Panc1 (cell line): Measurements from ENCODE around the gene PCSK1N. TPM values are rescaled to one million over a fixed set of nuclear protein-coding genes. Genes with fewer than 3 reads are reported as not detected.
"Not testable (repeated sequence)": the region's sequence is repeated elsewhere in the genome, so short reads cannot be mapped to it uniquely, and the experiment has no call there.

Source experiments
- ATAC-seq: fragments of 200-7000 bp; cut with Tn5 transposase; 2 replicates; pipeline ENCODE4 v1.9.1; 2020; ENCODE audit warnings: mild to moderate bottlenecking, moderate library complexity
- Bru-seq: library from RNA; stranded (reverse); fragments of 400-500 nt; gene quantifications from one replicate; lab custom pipeline; 2021; lab: Mats Ljungman, UMichigan
- BruChase-seq, 2 experiments: library from RNA; stranded (reverse); fragments of 400-500 nt; gene quantifications; one replicate each; lab custom pipeline; 2021; lab: Mats Ljungman, UMichigan
- BruUV-seq: library from RNA; stranded (reverse); fragments of 400-500 nt; replicated peaks from 2 replicates; lab custom pipeline; 2021; lab: Mats Ljungman, UMichigan
- CTCF ChIA-PET: fragments of 300-600 bp; sonication (Branson Sonifier 250); formaldehyde crosslinking; loops from one replicate; lab custom pipeline; 2022; ENCODE audit warnings: antibody characterized with exemption; lab: Charles Lee
- POLR2A ChIA-PET: fragments of 300-600 bp; sonication (Branson Sonifier 250); formaldehyde crosslinking; loops from one replicate; lab custom pipeline; 2022; ENCODE audit warnings: antibody characterized with exemption; lab: Charles Lee
- DNase-seq: peaks from one replicate; pipeline ENCODE4 v3.0.0-alpha.2; 2010; ENCODE audit warnings: low read depth, low spot score
- H3K27ac ChIP-seq: 2 replicates; pipeline ENCODE4 v1.5.1; 2011; ENCODE audit warnings: mild to moderate bottlenecking, low read length, inconsistent platforms
- H3K27me3 ChIP-seq: fragments of 200-500 bp; sonication (Bioruptor generic); 2 replicates; pipeline ENCODE4 v1.6.0; 2014; ENCODE audit warnings: low read length, inconsistent platforms; ENCODE audit not compliant: control insufficient read depth, insufficient read depth
- H3K36me3 ChIP-seq: fragments of 200-500 bp; sonication (Bioruptor generic); 2 replicates; pipeline ENCODE4 v1.5.1; 2014; ENCODE audit warnings: inconsistent platforms, mild to moderate bottlenecking, low read length, moderate library complexity; ENCODE audit not compliant: control insufficient read depth, insufficient read depth
- H3K4me1 ChIP-seq: 2 replicates; pipeline ENCODE4 v1.5.1; 2011; ENCODE audit warnings: inconsistent platforms, mild to moderate bottlenecking, low read length, moderate library complexity; ENCODE audit not compliant: control insufficient read depth, insufficient read depth
- H3K4me3 ChIP-seq, 2 experiments: 2 replicates each; pipeline ENCODE4 v1.5.1; 2011 to 2012; ENCODE audit warnings: low read depth in 2 of 2, low read length in 2 of 2, mild to moderate bottlenecking in 2 of 2, inconsistent platforms in 1 of 2, moderate library complexity in 1 of 2
- H3K9me3 ChIP-seq: fragments of 200-500 bp; sonication (Bioruptor generic); 2 replicates; pipeline ENCODE4 v1.5.1; 2014; ENCODE audit warnings: low read depth, mild to moderate bottlenecking, inconsistent platforms, low read length, moderate library complexity; ENCODE audit not compliant: control insufficient read depth, insufficient read depth
- POLR2AphosphoS5 ChIP-seq: IDR thresholded peaks from 2 replicates; pipeline ENCODE4 v1.6.1; 2012; ENCODE audit warnings: mild to moderate bottlenecking, low read depth, low read length, moderate library complexity
- SIN3A ChIP-seq: IDR thresholded peaks from 2 replicates; pipeline ENCODE4 v1.6.1; 2012; ENCODE audit warnings: low read depth, mild to moderate bottlenecking, low read length, moderate library complexity, borderline replicate concordance; ENCODE audit not compliant: insufficient read depth
- TCF7L2 ChIP-seq: IDR thresholded peaks from 2 replicates; pipeline ENCODE4 v1.6.1; 2011; ENCODE audit warnings: mild to moderate bottlenecking, low read depth, low read length, inconsistent platforms
- in situ Hi-C: cut with HindIII; loops from 2 replicates; pipeline ENCODE4 v1.10.0; 2016; ENCODE audit warnings: low sequenced_read_pairs, low pct_unique_long_range_greater_than_20kb
- intact Hi-C: fragments of 100-400 bp; cut with micrococcal nuclease; formaldehyde crosslinking; loops from one replicate; pipeline ENCODE4 v1.10.0; 2022; ENCODE audit not compliant: unreplicated experiment
- long read RNA-seq: library from polyadenylated mRNA; unstranded; transcript quantifications from one replicate; pipeline ENCODE4 v2.0.0, GENCODE V29; 2021; ENCODE audit not compliant: unreplicated experiment
- polyA plus RNA-seq: library from polyadenylated mRNA; unstranded; fragments of >200 nt; gene quantifications from one replicate; pipeline ENCODE4 v1.2.1, GENCODE V29; 2012; ENCODE audit warnings: missing spikeins; ENCODE audit not compliant: insufficient read length
- total RNA-seq: library from RNA; stranded (reverse); gene quantifications from one replicate; pipeline ENCODE4 v1.2.1, GENCODE V29; 2021; ENCODE audit not compliant: unreplicated experiment
- TF ChIP-seq, protein P1 (sequence below), 2 experiments: IDR thresholded peaks; 2 replicates each; pipeline ENCODE4 v1.6.1; 2011 to 2012; ENCODE audit warnings: low read depth in 2 of 2, control low read depth in 1 of 2, low read length in 1 of 2, mild to moderate bottlenecking in 1 of 2, moderate library complexity in 1 of 2; ENCODE audit not compliant: insufficient read depth in 1 of 2
- TF ChIP-seq, protein P2 (sequence below): fragments of 450-650 bp; IDR thresholded peaks from 2 replicates; pipeline ENCODE4 v1.5.1; 2017; ENCODE audit warnings: mild to moderate bottlenecking

The PCSK1N gene, protein sequence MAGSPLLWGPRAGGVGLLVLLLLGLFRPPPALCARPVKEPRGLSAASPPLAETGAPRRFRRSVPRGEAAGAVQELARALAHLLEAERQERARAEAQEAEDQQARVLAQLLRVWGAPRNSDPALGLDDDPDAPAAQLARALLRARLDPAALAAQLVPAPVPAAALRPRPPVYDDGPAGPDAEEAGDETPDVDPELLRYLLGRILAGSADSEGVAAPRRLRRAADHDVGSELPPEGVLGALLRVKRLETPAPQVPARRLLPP
- 17.8 TPM for total RNA-seq
- polyA plus RNA-seq = 24.7 TPM
- percentile 31 among the genes with signal in this experiment for Bru-seq, nascent RNA
- percentile 35 among the genes with signal in this experiment for BruChase-seq, experiment 1, labeled RNA remaining after a 2-hour chase
- percentile 36 among the genes with signal in this experiment for BruChase-seq, experiment 2, labeled RNA remaining after a 6-hour chase
- long read RNA-seq, transcript PCSK1N-201 (3 exons, 1,050 nt) = major isoform, 22 of 34 reads
- long read RNA-seq, partial matches to known transcripts = 12 of 34 reads
- long read RNA-seq, other reads (novel, unspliced or antisense) = 0 of 34 reads

DNA sequence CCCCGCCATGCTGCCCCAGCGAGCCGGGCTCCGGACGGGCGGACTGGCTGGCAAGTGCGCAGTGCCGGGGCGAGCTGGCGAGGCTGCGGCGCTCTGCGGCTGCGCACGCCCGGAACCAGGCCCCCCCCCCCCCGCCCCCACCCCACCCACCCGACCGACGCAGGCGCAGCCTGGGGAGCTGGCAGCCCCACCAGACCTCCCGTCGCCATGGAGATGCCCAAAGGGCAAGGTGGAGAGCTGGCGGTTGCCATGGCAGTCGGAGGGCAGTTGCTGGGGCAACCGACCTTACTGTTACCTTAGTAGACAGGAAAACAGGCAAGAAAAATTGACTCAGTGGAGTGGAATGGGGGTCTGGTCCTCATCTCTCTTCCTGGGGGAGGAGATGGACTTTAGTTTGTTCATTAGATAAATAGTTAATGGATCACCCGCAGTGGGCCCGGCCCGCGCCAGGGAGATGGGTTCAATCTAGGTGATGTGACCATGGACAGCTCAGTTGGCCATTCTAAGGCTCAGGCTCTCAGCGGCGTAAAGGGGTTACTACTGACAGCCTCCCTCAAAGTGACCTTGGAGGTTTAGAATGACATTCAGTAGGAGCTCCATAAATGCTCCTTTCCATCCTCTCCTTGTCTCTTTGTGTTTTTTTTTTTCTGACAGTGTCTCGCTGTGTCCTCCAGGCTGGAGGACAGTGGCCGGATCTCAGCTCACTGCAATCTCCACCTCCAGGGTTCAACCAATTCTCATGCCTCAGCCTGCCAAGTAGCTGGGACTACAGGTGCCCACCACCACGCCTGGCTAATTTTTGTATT lies at the start of gene PCSK1N:
Gene PCSK1N, minus strand, starts transcription at position 87 of the 806 bp plus-strand sequence. Its CDS starts 78 bp downstream, at position 9.
- no peak for DNase-seq
- BruUV-seq = no TSS peak

DNA sequence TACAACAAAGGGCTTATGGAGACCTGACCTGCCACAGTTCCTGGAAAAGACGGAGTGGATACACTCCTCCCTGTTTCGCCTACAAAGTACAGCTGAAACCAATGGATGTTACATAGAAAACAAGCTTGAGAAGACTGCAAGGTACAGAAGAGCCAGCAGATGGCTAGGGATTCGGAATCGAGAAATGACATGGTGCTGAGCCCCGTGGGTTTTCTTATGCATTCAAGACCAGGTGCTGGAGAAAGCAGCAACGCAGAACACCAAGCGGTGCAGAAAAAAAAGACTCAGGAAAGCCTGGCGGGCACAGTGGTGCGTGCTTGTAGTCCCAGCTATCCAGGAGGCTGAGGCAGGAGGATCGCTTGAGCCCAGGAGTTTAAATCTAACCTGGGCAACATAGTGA lies 48.3 kb upstream of the PCSK1N start:
- intact Hi-C loops = no loop called here
- H3K9me3 ChIP-seq = no peaks in the 10 kb centered on the region
- H3K36me3 ChIP-seq = no peaks in the 10 kb centered on the region
- DNase-seq (no peak), ATAC-seq (peak; percentile 66)
- no peaks in the 10 kb centered on the region for H3K4me1 ChIP-seq
- POLR2A ChIA-PET = no interaction called here
- in situ Hi-C loops = no loop called here
- H3K4me3 ChIP-seq = no peak overlapping the region
- BruUV-seq = no TSS peak
- no peak for TF ChIP-seq SIN3A
- TF ChIP-seq, protein P1, sequence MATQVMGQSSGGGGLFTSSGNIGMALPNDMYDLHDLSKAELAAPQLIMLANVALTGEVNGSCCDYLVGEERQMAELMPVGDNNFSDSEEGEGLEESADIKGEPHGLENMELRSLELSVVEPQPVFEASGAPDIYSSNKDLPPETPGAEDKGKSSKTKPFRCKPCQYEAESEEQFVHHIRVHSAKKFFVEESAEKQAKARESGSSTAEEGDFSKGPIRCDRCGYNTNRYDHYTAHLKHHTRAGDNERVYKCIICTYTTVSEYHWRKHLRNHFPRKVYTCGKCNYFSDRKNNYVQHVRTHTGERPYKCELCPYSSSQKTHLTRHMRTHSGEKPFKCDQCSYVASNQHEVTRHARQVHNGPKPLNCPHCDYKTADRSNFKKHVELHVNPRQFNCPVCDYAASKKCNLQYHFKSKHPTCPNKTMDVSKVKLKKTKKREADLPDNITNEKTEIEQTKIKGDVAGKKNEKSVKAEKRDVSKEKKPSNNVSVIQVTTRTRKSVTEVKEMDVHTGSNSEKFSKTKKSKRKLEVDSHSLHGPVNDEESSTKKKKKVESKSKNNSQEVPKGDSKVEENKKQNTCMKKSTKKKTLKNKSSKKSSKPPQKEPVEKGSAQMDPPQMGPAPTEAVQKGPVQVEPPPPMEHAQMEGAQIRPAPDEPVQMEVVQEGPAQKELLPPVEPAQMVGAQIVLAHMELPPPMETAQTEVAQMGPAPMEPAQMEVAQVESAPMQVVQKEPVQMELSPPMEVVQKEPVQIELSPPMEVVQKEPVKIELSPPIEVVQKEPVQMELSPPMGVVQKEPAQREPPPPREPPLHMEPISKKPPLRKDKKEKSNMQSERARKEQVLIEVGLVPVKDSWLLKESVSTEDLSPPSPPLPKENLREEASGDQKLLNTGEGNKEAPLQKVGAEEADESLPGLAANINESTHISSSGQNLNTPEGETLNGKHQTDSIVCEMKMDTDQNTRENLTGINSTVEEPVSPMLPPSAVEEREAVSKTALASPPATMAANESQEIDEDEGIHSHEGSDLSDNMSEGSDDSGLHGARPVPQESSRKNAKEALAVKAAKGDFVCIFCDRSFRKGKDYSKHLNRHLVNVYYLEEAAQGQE (IDR thresholded peaks at IDR 0.05; ENCODE audit: insufficient read depth in 1 of 2, low read depth in 2 of 2, low read length in 1 of 2) = no peak
- TF ChIP-seq POLR2AphosphoS5 = no peak
- TF ChIP-seq, protein P2, sequence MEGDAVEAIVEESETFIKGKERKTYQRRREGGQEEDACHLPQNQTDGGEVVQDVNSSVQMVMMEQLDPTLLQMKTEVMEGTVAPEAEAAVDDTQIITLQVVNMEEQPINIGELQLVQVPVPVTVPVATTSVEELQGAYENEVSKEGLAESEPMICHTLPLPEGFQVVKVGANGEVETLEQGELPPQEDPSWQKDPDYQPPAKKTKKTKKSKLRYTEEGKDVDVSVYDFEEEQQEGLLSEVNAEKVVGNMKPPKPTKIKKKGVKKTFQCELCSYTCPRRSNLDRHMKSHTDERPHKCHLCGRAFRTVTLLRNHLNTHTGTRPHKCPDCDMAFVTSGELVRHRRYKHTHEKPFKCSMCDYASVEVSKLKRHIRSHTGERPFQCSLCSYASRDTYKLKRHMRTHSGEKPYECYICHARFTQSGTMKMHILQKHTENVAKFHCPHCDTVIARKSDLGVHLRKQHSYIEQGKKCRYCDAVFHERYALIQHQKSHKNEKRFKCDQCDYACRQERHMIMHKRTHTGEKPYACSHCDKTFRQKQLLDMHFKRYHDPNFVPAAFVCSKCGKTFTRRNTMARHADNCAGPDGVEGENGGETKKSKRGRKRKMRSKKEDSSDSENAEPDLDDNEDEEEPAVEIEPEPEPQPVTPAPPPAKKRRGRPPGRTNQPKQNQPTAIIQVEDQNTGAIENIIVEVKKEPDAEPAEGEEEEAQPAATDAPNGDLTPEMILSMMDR = no peak
- TF ChIP-seq TCF7L2 = no peak
- H3K27ac ChIP-seq = no peak overlapping the region
- H3K27me3 ChIP-seq = no peaks in the 10 kb centered on the region
- CTCF ChIA-PET = no interaction called here

More for the DNA sequence above, at the start of gene PCSK1N:
- Histone ChIP-seq H3K27ac (no peak within 1 kb of the TSS), H3K27me3 (no peaks in the 10 kb centered on the region), H3K36me3 (no peaks in the 10 kb centered on the region), H3K9me3 (no peaks in the 10 kb centered on the region), H3K4me3 (peak within 1 kb of the TSS; percentile 51 to 54), H3K4me1 (no peaks in the 10 kb centered on the region)
- TF ChIP-seq, protein P1 (IDR thresholded peaks at IDR 0.05; ENCODE audit: insufficient read depth in 1 of 2, low read depth in 2 of 2, low read length in 1 of 2) = peak; percentile 31 to 67; a peak in 3 of 4 replicates
- TF ChIP-seq POLR2AphosphoS5 (no peak), SIN3A (no peak), TCF7L2 (no peak)
- TF ChIP-seq, protein P2 = no peak
- ATAC-seq = peak; percentile 75
- ChIA-PET POLR2A (no interaction called here), CTCF (interaction anchor here (0.7 kb wide), 1 partner anchor 181 kb away, joined by 3 read pairs; no protein-coding TSS in a partner anchor)
- in situ Hi-C loops (no loop called here), intact Hi-C loops (no loop called here)

DNA sequence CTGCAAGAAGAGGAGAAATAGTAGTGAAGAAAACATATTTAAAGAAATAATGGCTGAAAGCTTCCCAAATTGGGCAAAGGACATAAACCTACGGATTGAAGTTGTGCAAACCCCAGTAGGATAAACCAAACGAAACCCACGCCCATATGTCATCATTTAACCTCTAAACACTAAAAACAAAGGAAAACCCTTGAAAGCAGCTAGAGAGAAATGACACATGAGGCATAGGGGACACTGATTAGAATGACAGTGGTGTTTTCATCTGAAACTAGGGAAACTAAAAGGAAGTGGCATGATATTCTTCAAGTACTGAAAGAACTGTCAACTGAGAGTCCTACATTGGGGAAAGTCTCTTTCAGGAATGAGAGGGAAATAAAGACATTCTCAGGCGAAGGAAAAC lies 41.5 kb upstream of the PCSK1N start:
- intact Hi-C loops, H3K36me3 ChIP-seq, ATAC-seq, H3K9me3 ChIP-seq, DNase-seq, H3K4me1 ChIP-seq, H3K4me3 ChIP-seq, CTCF ChIA-PET, H3K27me3 ChIP-seq, POLR2A ChIA-PET, BruUV-seq, H3K27ac ChIP-seq, in situ Hi-C loops: not testable (repeated sequence)
